ENCODE data around the gene DGLUCY. TPM values are rescaled to one million over a fixed set of nuclear protein-coding genes. Genes with fewer than 3 reads are reported as not detected.

The DGLUCY gene, protein sequence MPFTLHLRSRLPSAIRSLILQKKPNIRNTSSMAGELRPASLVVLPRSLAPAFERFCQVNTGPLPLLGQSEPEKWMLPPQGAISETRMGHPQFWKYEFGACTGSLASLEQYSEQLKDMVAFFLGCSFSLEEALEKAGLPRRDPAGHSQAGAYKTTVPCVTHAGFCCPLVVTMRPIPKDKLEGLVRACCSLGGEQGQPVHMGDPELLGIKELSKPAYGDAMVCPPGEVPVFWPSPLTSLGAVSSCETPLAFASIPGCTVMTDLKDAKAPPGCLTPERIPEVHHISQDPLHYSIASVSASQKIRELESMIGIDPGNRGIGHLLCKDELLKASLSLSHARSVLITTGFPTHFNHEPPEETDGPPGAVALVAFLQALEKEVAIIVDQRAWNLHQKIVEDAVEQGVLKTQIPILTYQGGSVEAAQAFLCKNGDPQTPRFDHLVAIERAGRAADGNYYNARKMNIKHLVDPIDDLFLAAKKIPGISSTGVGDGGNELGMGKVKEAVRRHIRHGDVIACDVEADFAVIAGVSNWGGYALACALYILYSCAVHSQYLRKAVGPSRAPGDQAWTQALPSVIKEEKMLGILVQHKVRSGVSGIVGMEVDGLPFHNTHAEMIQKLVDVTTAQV
- 14.0 and 20.1 TPM in 2 replicates for polyA plus RNA-seq

GRCh38 chr14:91113829-91114078 lies at the start of gene DGLUCY:
Gene DGLUCY, plus strand, starts transcription at chr14:91114073. Its CDS starts 46,222 bp downstream, at chr14:91160295.

GRCh38 chr14:91244501-91244901 lies 130.6 kb downstream of the DGLUCY start, which contains the start of gene GPR68:
Gene GPR68, minus strand, starts transcription at chr14:91244704. Its CDS starts 9,654 bp downstream, at chr14:91235050.

Other genes starting within 250 kb of the DGLUCY start
- 11.7 and 18.9 TPM in 2 replicates for gene RPS6KA5, start 53.4 kb upstream of the DGLUCY start, polyA plus RNA-seq
- 0.57 and 0.87 TPM in 2 replicates for gene GPR68, start 130.6 kb downstream of the DGLUCY start, polyA plus RNA-seq